Thymus (tissue), 11 donors: ENCODE data around the gene TBC1D8. TPM values are rescaled to one million over a fixed set of nuclear protein-coding genes. Genes with fewer than 3 reads are reported as not detected.

Experiments used
- DNase-seq, 9 donors: peaks; one replicate each; pipeline ENCODE4 v3.0.0-alpha.2; 2013; ENCODE audit warnings: low spot score in 9 of 9, low read depth in 6 of 9, missing footprints in 1 of 9
- H3K27ac ChIP-seq, 2 donors: one replicate each; pipeline ENCODE4 v1.5.1; 2013; ENCODE audit warnings: control low read depth in 1 of 2, low read depth in 1 of 2, low read length in 1 of 2, mild to moderate bottlenecking in 1 of 2, moderate library complexity in 1 of 2
- H3K27me3 ChIP-seq, 2 donors: one replicate each; pipeline ENCODE4 v1.5.1; 2013; ENCODE audit warnings: low read length in 1 of 2; ENCODE audit not compliant: control insufficient read depth in 2 of 2, insufficient read depth in 1 of 2
- H3K36me3 ChIP-seq, 2 donors: one replicate each; pipeline ENCODE4 v1.5.1; 2013; ENCODE audit warnings: low read length in 1 of 2, mild to moderate bottlenecking in 1 of 2, moderate library complexity in 1 of 2; ENCODE audit not compliant: control insufficient read depth in 2 of 2, insufficient read depth in 2 of 2
- H3K4me1 ChIP-seq, 2 donors: one replicate each; pipeline ENCODE4 v1.5.1; 2013; ENCODE audit warnings: low read length in 2 of 2; ENCODE audit not compliant: control insufficient read depth in 2 of 2, insufficient read depth in 2 of 2
- H3K4me3 ChIP-seq, 2 donors: one replicate each; pipeline ENCODE4 v1.5.1; 2013; ENCODE audit warnings: low read length in 2 of 2, control low read depth in 1 of 2, mild to moderate bottlenecking in 1 of 2
- H3K9me3 ChIP-seq, 2 donors: one replicate each; pipeline ENCODE4 v1.5.1; 2013; ENCODE audit warnings: low read length in 1 of 2, mild to moderate bottlenecking in 1 of 2; ENCODE audit not compliant: control insufficient read depth in 2 of 2, insufficient read depth in 1 of 2
- WGBS: extraction: QIAGEN DNeasy Blood & Tissue Kit; methylation state at CpG from one replicate; pipeline ENCODE4 v1.1.7; 2013; 5-methylcytosine and 5-hydroxymethylcytosine counted together
- polyA plus RNA-seq: library from polyadenylated mRNA; stranded (reverse); fragments of 200-250 nt; gene quantifications from one replicate; pipeline ENCODE4 v1.2.3, GENCODE V29; 2013
- total RNA-seq: library from RNA; stranded (reverse); fragments of 120-200 nt; gene quantifications from one replicate; pipeline ENCODE4 v1.2.4, GENCODE V29; 2013
- donor health status: healthy.

TBC1D8 gene
- total and polyA plus RNA-seq, 2 donors = 7.7 to 16.5 TPM

GRCh38 chr2:100980046-100980445 lies 171.1 kb downstream of the TBC1D8 start:
- peaks cover 0 to 30% of the 10 kb centered on the region in 2 donors for H3K4me1 ChIP-seq
- no peak for DNase-seq
- H3K27ac ChIP-seq = no peak overlapping the region
- WGBS = 93% methylated on average over 12 of the region's 12 CpGs
- H3K36me3 ChIP-seq = no peaks in the 10 kb centered on the region
- H3K4me3 ChIP-seq = no peak overlapping the region
- no peaks in the 10 kb centered on the region for H3K9me3 ChIP-seq
- H3K27me3 ChIP-seq = peaks cover 0 to 2% of the 10 kb centered on the region in 2 donors

DNA sequence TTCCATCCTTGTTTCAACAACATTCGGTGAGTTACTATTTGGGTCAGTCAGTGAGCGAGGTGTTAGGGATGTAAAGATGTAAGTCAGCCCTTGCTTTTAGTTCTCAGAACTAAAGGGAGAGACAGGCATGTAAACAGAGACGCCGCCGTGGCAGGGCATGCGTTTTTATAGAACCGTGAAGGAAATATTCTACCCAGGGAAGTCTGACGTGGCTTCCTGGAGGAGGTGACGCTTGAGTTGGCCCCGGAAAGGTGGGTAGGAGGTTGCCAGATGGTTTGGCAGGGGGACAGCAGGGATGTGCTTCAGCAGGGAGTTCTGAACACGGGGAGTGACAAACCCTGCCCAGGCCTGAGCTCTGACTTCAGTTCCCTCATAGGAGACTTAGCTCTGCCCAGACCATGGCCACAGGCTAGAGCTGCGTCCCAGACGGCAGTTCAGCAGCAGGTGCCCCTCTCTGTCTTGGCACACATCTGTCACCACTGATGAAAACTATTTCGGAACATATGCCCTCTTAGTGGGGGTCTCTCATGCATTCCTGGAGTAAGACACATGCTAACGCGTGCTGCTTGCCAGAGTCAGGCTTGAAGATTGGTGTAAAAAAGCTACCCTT lies 172.5 kb downstream of the TBC1D8 start:
- Histone ChIP-seq H3K4me1 (peaks cover 0 to 27% of the 10 kb centered on the region in 2 donors), H3K36me3 (no peaks in the 10 kb centered on the region), H3K9me3 (no peaks in the 10 kb centered on the region), H3K27me3 (peaks cover 0 to 4% of the 10 kb centered on the region in 2 donors), H3K4me3 (no peak overlapping the region), H3K27ac (no peak overlapping the region)
- no peak for DNase-seq
- WGBS = 84% methylated on average over 16 of the region's 16 CpGs

GRCh38 chr2:100977511-100977910 lies 173.7 kb downstream of the TBC1D8 start:
- Histone ChIP-seq H3K27ac (no peak overlapping the region), H3K4me1 (peaks cover 0 to 21% of the 10 kb centered on the region in 2 donors), H3K27me3 (peaks cover 0 to 4% of the 10 kb centered on the region in 2 donors), H3K4me3 (no peak overlapping the region), H3K9me3 (no peaks in the 10 kb centered on the region), H3K36me3 (no peaks in the 10 kb centered on the region)
- WGBS = 92% methylated on average over 12 of the region's 12 CpGs
- no peak for DNase-seq

- Histone ChIP-seq H3K9me3 (no peaks in the 10 kb centered on the region), H3K36me3 (no peaks in the 10 kb centered on the region), H3K27me3 (peaks cover 0 to 4% of the 10 kb centered on the region in 2 donors), H3K27ac (no peak overlapping the region), H3K4me1 (peaks cover 0 to 20% of the 10 kb centered on the region in 2 donors), H3K4me3 (no peak overlapping the region)
- WGBS = 89% methylated on average over 19 of the region's 19 CpGs
- DNase-seq = peak in 1 of 9 donors; percentile 27
Measured at GRCh38 chr2:100976645-100977391, 174.4 kb downstream of the TBC1D8 start.

DNA sequence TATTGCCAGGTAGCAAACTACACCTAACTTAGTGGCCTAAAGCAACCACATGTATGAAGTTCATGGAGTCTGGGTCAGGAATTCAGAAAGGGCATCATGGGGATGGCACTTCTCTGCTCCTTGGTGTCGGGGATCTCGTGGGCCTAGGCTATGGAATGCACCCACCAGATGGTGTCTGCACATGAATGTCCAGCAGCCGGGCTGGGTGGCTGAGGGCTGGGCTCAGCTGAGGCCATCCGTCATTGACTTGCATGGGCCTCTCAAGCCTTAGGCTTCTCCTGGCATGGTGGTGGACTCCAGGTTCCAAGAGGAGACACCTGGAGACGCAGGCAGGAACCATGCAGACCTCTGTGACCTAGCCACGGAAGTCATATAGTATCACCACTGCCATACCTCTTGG lies 175.1 kb downstream of the TBC1D8 start:
- Histone ChIP-seq H3K27ac (no peak overlapping the region), H3K4me1 (peaks cover 0 to 16% of the 10 kb centered on the region in 2 donors), H3K4me3 (no peak overlapping the region), H3K9me3 (no peaks in the 10 kb centered on the region), H3K27me3 (peaks cover 0 to 4% of the 10 kb centered on the region in 2 donors), H3K36me3 (no peaks in the 10 kb centered on the region)
- 97% methylated on average over 6 of the region's 6 CpGs for WGBS
- no peak for DNase-seq

- H3K4me1 ChIP-seq = peaks cover 0 to 16% of the 10 kb centered on the region in 2 donors
- H3K9me3 ChIP-seq = no peaks in the 10 kb centered on the region
- WGBS = 98% methylated on average over 7 of the region's 7 CpGs
- no peak overlapping the region for H3K4me3 ChIP-seq
- peaks cover 0 to 4% of the 10 kb centered on the region in 2 donors for H3K27me3 ChIP-seq
- DNase-seq = no peak
- no peaks in the 10 kb centered on the region for H3K36me3 ChIP-seq
- no peak overlapping the region for H3K27ac ChIP-seq
Measured at GRCh38 chr2:100975521-100975785, 175.7 kb downstream of the TBC1D8 start.

DNA sequence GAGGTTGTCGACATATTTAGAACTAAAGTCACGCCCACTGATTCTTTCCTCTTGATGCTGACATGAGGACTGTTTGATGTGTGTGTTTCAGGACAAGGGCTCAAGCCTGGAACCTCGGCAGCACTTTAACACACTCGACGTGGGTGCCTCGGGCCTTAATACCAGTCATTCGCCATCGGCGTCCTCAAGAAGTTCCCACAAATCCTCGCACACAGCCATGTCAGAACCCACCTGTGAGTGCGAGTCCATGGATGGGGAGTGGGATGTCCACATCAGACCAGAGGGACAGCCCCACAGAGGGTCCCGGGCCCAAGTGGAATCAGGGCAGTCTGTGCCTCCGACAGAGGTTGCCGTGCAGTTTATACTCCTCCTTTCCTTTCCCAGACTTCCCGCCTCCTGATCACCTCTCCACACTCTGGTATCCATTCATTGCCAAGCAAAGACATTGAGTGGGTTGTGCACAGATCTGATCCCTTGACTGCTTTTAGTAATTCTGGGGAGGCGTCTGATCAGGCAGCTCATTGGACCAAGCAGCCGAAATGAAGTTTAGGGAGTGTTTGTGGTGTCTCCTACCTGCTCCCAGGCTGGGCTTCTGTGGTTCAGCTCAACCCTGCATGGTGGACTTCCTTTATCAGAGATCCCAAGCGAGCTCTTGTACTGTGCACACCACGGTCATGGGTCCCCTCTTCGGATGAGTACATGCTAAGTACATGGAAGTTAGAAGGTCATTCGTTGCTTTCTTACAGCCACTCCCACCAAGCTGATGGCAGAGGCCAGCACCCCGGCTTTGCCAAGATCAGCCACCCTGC lies 176.3 kb downstream of the TBC1D8 start:
- Histone ChIP-seq H3K9me3 (no peaks in the 10 kb centered on the region), H3K36me3 (no peaks in the 10 kb centered on the region), H3K27ac (no peak overlapping the region), H3K4me3 (no peak overlapping the region), H3K27me3 (peaks cover 0 to 4% of the 10 kb centered on the region in 2 donors), H3K4me1 (peaks cover 0 to 16% of the 10 kb centered on the region in 2 donors)
- WGBS = 93% methylated on average over 22 of the region's 22 CpGs
- DNase-seq = no peak

DNA sequence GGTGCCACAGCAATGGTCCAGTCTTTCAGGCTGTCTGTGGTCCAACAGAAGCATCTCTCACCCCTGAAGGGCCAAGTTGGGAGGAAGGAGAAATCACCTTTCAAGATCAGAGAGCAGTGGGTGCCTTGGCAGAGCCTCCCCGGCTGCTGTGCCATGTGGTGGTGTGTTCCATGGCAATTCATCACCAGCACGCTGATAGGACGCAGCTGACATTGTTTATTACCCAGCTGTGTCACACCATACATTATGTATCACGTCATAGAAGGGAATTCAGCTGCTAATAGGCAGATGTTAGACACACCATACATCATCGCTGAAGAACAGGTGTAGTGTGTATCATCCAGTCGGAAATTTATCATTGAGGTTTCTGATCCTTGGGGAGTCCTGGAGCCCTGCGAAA lies 178.7 kb downstream of the TBC1D8 start:
- Histone ChIP-seq H3K27ac (no peak overlapping the region), H3K27me3 (peaks cover 0 to 2% of the 10 kb centered on the region in 2 donors), H3K4me1 (peaks cover 0 to 13% of the 10 kb centered on the region in 2 donors), H3K36me3 (peaks cover 0 to 4% of the 10 kb centered on the region in 2 donors), H3K9me3 (no peaks in the 10 kb centered on the region), H3K4me3 (no peak overlapping the region)
- 95% methylated on average over 7 of the region's 7 CpGs for WGBS
- no peak for DNase-seq

- 96% methylated on average over 9 of the region's 9 CpGs for WGBS
- H3K4me1 ChIP-seq = peaks cover 0 to under 1% of the 10 kb centered on the region in 2 donors
- peaks cover 0 to 4% of the 10 kb centered on the region in 2 donors for H3K36me3 ChIP-seq
- no peak overlapping the region for H3K4me3 ChIP-seq
- no peak overlapping the region for H3K27ac ChIP-seq
- H3K27me3 ChIP-seq = peaks cover 0 to 2% of the 10 kb centered on the region in 2 donors
- H3K9me3 ChIP-seq = no peaks in the 10 kb centered on the region
- no peak for DNase-seq
Measured at GRCh38 chr2:100971221-100971620, 180.0 kb downstream of the TBC1D8 start.
